Omental fat pad (tissue), 4 donors: Measurements from ENCODE around the gene MAGEF1. TPM values are rescaled to one million over a fixed set of nuclear protein-coding genes. Genes with fewer than 3 reads are reported as not detected.

Experiments
- ATAC-seq: fragments of 150-250 bp; one replicate; pipeline ENCODE4 v1.9.1; 2016; ENCODE audit warnings: mild to moderate bottlenecking, moderate library complexity; ENCODE audit not compliant: low FRiP score
- DNase-seq: peaks from one replicate; pipeline ENCODE4 v3.0.0-alpha.2; 2019; ENCODE audit warnings: low spot score
- CTCF ChIP-seq, 3 donors: fragments of 450-650 bp; IDR thresholded peaks; one replicate each; pipeline ENCODE4 v1.5.1; 2016 to 2017; ENCODE audit warnings: antibody characterized with exemption in 3 of 3, mild to moderate bottlenecking in 3 of 3, moderate library complexity in 2 of 3
- total RNA-seq, 4 donors: library from RNA; depleted of rRNA; stranded (reverse); fragments of >200 nt; gene quantifications; one replicate each; pipeline ENCODE4 v1.1.0, GENCODE V29; 2016

The MAGEF1 gene
- total RNA-seq, 4 donors from 2014 or later: 9.8 to 23.1 (median 18.2) TPM

- no peak for TF ChIP-seq CTCF (IDR thresholded peaks at IDR 0.05)
- no peak for ATAC-seq
- DNase-seq: no peak
Measured at GRCh38 chr3:184674626-184675025, 37.2 kb downstream of the MAGEF1 start.

GRCh38 chr3:184672977-184673870 is 38.6 kb downstream of the MAGEF1 start:
- DNase-seq (no peak), ATAC-seq (no peak)
- TF ChIP-seq CTCF (IDR thresholded peaks at IDR 0.05): no peak

- TF ChIP-seq CTCF (IDR thresholded peaks at IDR 0.05): no peak
- DNase-seq (no peak), ATAC-seq (no peak)
Measured at GRCh38 chr3:184672335-184672734, 39.5 kb downstream of the MAGEF1 start.

GRCh38 chr3:184670091-184670602 is 41.7 kb downstream of the MAGEF1 start:
- ATAC-seq (no peak), DNase-seq (no peak)
- TF ChIP-seq CTCF (IDR thresholded peaks at IDR 0.05): no peak

- DNase-seq (no peak), ATAC-seq (no peak)
- no peak for TF ChIP-seq CTCF (IDR thresholded peaks at IDR 0.05)
Measured at GRCh38 chr3:184669578-184669977, 42.3 kb downstream of the MAGEF1 start.

- DNase-seq: no peak
- no peak for TF ChIP-seq CTCF (IDR thresholded peaks at IDR 0.05)
- ATAC-seq: no peak
Measured at GRCh38 chr3:184666442-184666841, 45.4 kb downstream of the MAGEF1 start.

GRCh38 chr3:184665101-184665500 is 46.8 kb downstream of the MAGEF1 start:
- DNase-seq (no peak), ATAC-seq (no peak)
- TF ChIP-seq CTCF (IDR thresholded peaks at IDR 0.05): no peak
